DMS53 treated with DMSO at 0.1 percent for 48 hours (cell line): ENCODE data around the gene TLL1.

Source experiments
- DNase-seq: peaks from one replicate; lab custom pipeline; 2025; ENCODE audit not compliant: unreplicated experiment; lab: John Stamatoyannopoulos, UW

TLL1 gene

GRCh38 chr4:166043801-166044200 lies 170.8 kb downstream of the TLL1 start:
- no peak for DNase-seq

- no peak for DNase-seq
Measured at GRCh38 chr4:166044871-166045270, 171.8 kb downstream of the TLL1 start.

- DNase-seq: no peak
Measured at GRCh38 chr4:166045457-166045856, 172.4 kb downstream of the TLL1 start.

GRCh38 chr4:166049036-166049435 lies 176.0 kb downstream of the TLL1 start:
- no peak for DNase-seq

- DNase-seq: no peak
Measured at GRCh38 chr4:166064721-166065120, 191.7 kb downstream of the TLL1 start.

GRCh38 chr4:166065324-166065723 lies 192.3 kb downstream of the TLL1 start:
- DNase-seq: no peak

- no peak for DNase-seq
Measured at GRCh38 chr4:166066936-166067335, 193.9 kb downstream of the TLL1 start.

- no peak for DNase-seq
Measured at GRCh38 chr4:166067915-166068314, 194.9 kb downstream of the TLL1 start.

GRCh38 chr4:166073783-166074182 lies 200.7 kb downstream of the TLL1 start:
- no peak for DNase-seq

GRCh38 chr4:166075599-166075998 lies 202.6 kb downstream of the TLL1 start:
- no peak for DNase-seq

GRCh38 chr4:166077782-166078181 lies 204.7 kb downstream of the TLL1 start:
- no peak for DNase-seq

- no peak for DNase-seq
Measured at GRCh38 chr4:166078383-166078782, 205.3 kb downstream of the TLL1 start.

GRCh38 chr4:166078955-166079354 lies 205.9 kb downstream of the TLL1 start:
- no peak for DNase-seq

GRCh38 chr4:166087569-166087968 lies 214.5 kb downstream of the TLL1 start:
- no peak for DNase-seq

GRCh38 chr4:166088576-166088975 lies 215.5 kb downstream of the TLL1 start:
- no peak for DNase-seq

- peak; percentile 6 for DNase-seq
Measured at GRCh38 chr4:166091146-166091545, 218.1 kb downstream of the TLL1 start.

GRCh38 chr4:166091912-166092510 lies 219.0 kb downstream of the TLL1 start:
- peak; percentile 34 for DNase-seq

GRCh38 chr4:166092797-166093290 lies 219.8 kb downstream of the TLL1 start:
- no peak for DNase-seq

- no peak for DNase-seq
Measured at GRCh38 chr4:166104623-166105022, 231.6 kb downstream of the TLL1 start.

GRCh38 chr4:166121897-166122296 lies 248.9 kb downstream of the TLL1 start:
- no peak for DNase-seq

GRCh38 chr4:166123546-166123945 lies 250.5 kb downstream of the TLL1 start:
- no peak for DNase-seq

- DNase-seq: no peak
Measured at GRCh38 chr4:166128403-166128802, 255.4 kb downstream of the TLL1 start.

- DNase-seq: no peak
Measured at GRCh38 chr4:166134285-166134684, 261.2 kb downstream of the TLL1 start.
